Fibroblast of lung (primary cell): ENCODE results near the gene AGPAT4.
"Not testable (repeated sequence)": the region's sequence is repeated elsewhere in the genome, so short reads cannot be mapped to it uniquely, and the experiment has no call there.

Experiments used
- EZH2 ChIP-seq: IDR thresholded peaks from 2 replicates; pipeline ENCODE4 v1.5.1; 2012; ENCODE audit warnings: low read length, control low read depth, mild to moderate bottlenecking; ENCODE audit errors: missing control alignments
- TF ChIP-seq, protein P1 (sequence below), 2 donors: IDR thresholded peaks in 1 of 2; conservative IDR thresholded peaks in 1 of 2; 1 replicate in 1 of 2; 2 replicates in 1 of 2; pipeline ENCODE4 v1.5.1; 2011 to 2012; ENCODE audit warnings: low read length in 2 of 2, control low read depth in 1 of 2, inconsistent platforms in 1 of 2, low read depth in 1 of 2, mild to moderate bottlenecking in 1 of 2

DNA sequence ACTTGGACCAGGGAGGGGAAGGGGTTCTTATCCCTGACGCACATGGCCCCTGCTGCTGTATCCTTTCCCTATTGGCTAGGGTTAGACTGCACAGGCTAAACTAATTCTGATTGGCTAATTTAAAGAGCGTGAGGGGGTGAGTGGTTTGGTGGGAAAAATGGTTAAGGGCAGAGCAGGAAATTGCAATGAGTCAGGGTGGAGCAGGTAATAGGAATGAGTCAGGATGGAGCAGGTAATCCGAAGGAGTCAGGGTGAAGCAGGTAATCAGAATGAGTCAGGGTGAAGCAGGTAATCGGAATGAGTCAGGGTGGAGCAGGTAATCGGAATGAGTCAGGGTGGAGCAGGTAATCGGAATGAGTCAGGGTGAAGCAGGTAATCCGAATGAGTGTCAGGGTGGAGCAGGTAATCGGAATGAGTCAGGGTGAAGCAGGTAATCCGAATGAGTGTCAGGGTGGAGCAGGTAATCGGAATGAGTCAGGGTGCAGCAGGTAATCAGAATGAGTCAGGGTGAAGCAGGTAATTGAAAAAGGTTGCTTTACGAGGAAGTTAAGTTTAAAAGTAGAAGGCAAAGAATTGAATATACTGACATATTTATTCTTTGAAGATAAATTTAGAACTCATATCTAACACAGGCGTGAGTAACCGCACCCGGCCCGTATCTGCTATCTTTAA lies 41.5 kb upstream of the AGPAT4 start:
- TF ChIP-seq, protein P1, sequence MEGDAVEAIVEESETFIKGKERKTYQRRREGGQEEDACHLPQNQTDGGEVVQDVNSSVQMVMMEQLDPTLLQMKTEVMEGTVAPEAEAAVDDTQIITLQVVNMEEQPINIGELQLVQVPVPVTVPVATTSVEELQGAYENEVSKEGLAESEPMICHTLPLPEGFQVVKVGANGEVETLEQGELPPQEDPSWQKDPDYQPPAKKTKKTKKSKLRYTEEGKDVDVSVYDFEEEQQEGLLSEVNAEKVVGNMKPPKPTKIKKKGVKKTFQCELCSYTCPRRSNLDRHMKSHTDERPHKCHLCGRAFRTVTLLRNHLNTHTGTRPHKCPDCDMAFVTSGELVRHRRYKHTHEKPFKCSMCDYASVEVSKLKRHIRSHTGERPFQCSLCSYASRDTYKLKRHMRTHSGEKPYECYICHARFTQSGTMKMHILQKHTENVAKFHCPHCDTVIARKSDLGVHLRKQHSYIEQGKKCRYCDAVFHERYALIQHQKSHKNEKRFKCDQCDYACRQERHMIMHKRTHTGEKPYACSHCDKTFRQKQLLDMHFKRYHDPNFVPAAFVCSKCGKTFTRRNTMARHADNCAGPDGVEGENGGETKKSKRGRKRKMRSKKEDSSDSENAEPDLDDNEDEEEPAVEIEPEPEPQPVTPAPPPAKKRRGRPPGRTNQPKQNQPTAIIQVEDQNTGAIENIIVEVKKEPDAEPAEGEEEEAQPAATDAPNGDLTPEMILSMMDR (conservative IDR thresholded peaks at IDR 0.05 in 1 of 2, IDR thresholded peaks at IDR 0.05 in 1 of 2; ENCODE audit: low read depth in 1 of 2, low read length in 2 of 2), result not testable (repeated sequence)
- TF ChIP-seq EZH2, result not testable (repeated sequence)
